Spleen (tissue), 7 donors: ENCODE results near the gene OR8B12.

Experiments used
- CTCF ChIP-seq, 11 experiments: fragments of 200-600 bp in 7 of 11; fragments of 450-650 bp in 4 of 11; sonication (generic) in 4 of 11; IDR thresholded peaks in 8 of 11; conservative IDR thresholded peaks in 3 of 11; 1 replicate in 7 of 11; 2 replicates in 4 of 11; pipeline versions ENCODE4 v1.4.0 to v1.8.0; 2016 to 2021; ENCODE audit warnings: antibody characterized with exemption in 11 of 11, inconsistent platforms in 4 of 11, mild to moderate bottlenecking in 1 of 11
- POLR2A ChIP-seq, 3 donors: fragments of 450-650 bp; IDR thresholded peaks; one replicate each; pipeline ENCODE4 v1.5.1; 2017; ENCODE audit warnings: antibody characterized with exemption in 3 of 3, mild to moderate bottlenecking in 1 of 3
- donor health status: DM: no; HTN: no; CAD: no; lungs with moderate emphysema.
- donor health status: DM: no; HTN: no; CAD: no.
- donor health status: DM: no; HTN: no; CAD: no.

DNA sequence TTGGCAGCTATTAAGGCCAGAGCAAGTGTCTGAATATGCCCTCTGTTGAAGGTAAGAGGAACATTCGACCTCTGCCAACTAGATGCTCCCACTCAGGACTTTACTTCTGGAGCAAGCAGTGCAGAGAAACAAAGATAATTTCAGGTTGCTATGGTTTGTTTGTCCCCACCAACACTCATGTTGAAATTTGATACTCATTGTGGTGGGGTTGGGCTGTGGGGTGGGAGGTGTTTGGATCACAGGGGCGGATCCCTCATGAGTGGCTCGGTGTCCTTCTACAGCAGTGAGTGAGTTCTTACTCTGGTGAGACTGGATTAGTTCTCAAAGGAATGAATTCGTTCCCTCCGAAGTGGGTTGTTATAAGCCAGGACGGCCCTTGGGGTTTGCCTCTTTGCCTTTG is 38.4 kb upstream of the OR8B12 start:
- TF ChIP-seq POLR2A (IDR thresholded peaks at IDR 0.05) (no peak), CTCF (IDR thresholded peaks at IDR 0.05 in 8 of 11, conservative IDR thresholded peaks at IDR 0.05 in 3 of 11) (no peak)
